Right lobe of liver (tissue), 6 donors: ENCODE data around the gene STH. TPM values are rescaled to one million over a fixed set of nuclear protein-coding genes. Genes with fewer than 3 reads are reported as not detected.

ENCODE experiments used
- ATAC-seq, 4 donors: fragments of 200-7000 bp; cut with Tn5 transposase; one replicate each; pipeline ENCODE4 v1.9.1; 2020; ENCODE audit warnings: mild to moderate bottlenecking in 4 of 4, moderate library complexity in 4 of 4
- DNase-seq, 3 donors: peaks; one replicate each; pipeline ENCODE4 v3.0.0-alpha.2; 2020
- H3K27ac ChIP-seq, 3 donors: fragments of 200-600 bp; one replicate each; pipeline ENCODE4 v1.8.0; 2022
- H3K27me3 ChIP-seq, 2 donors: fragments of 200-600 bp; one replicate each; pipeline ENCODE4 v1.8.0; 2022
- H3K36me3 ChIP-seq, 4 donors: fragments of 200-600 bp; sonication (generic) in 1 of 4; one replicate each; pipeline versions ENCODE4 v1.5.1 to v1.8.0; 2017 to 2022; ENCODE audit warnings: control low read depth in 1 of 4
- H3K4me1 ChIP-seq, 4 donors: fragments of 200-600 bp; sonication (generic) in 1 of 4; one replicate each; pipeline versions ENCODE4 v1.5.1 to v1.8.0; 2017 to 2022; ENCODE audit warnings: control low read depth in 1 of 4
- H3K4me3 ChIP-seq, 3 donors: fragments of 200-600 bp; one replicate each; pipeline ENCODE4 v1.8.0; 2022
- H3K9me3 ChIP-seq, 4 donors: fragments of 200-600 bp; sonication (generic) in 1 of 4; one replicate each; pipeline versions ENCODE4 v1.5.1 to v1.8.0; 2017 to 2022; ENCODE audit warnings: control low read depth in 1 of 4
- CTCF ChIP-seq, 4 donors: fragments of 200-600 bp in 3 of 4; fragments of 450-650 bp in 1 of 4; IDR thresholded peaks; one replicate each; pipeline versions ENCODE4 v1.5.1 to v1.8.0; 2016 to 2022; ENCODE audit warnings: antibody characterized with exemption in 4 of 4, mild to moderate bottlenecking in 2 of 4
- POLR2A ChIP-seq: fragments of 450-650 bp; IDR thresholded peaks from one replicate; pipeline ENCODE4 v1.6.1; 2017; ENCODE audit warnings: antibody characterized with exemption, mild to moderate bottlenecking
- WGBS: methylation state at CpG from one replicate; pipeline ENCODE4 v1.1.6; 2018; ENCODE audit warnings: low coverage, low lambda C conversion rate; ENCODE audit not compliant: insufficient coverage; ENCODE audit errors: missing lambda C conversion rate; 5-methylcytosine and 5-hydroxymethylcytosine counted together
- intact Hi-C, 2 donors: fragments of 100-400 bp; cut with DNase I; formaldehyde crosslinking; loops; one replicate each; pipeline versions ENCODE4 v1.11.2 to v1.14.1; 2022
- total RNA-seq, 6 experiments: library from RNA; depleted of rRNA in 2 of 6; stranded (reverse); fragments of >200 nt in 2 of 6; fragmentation: NEBNext Ultra II Directional in 3 of 6; extraction: Animal tissue kit (Norgen Biotek cat#: 25700) in 3 of 6; gene quantifications; one replicate each; pipeline versions ENCODE4 v1.1.0 to v1.2.4, GENCODE V29; 2016 to 2023
- donor health status: DM: no; HTN: yes; CAD: no.
- donor health status: DM: no; HTN: no; CAD: no.
- donor health status: DM: no; HTN: no; CAD: no.
- donor health status: DM: no; HTN: yes; CAD: no.
- donor health status: DM: no; HTN: yes; CAD: no.

STH gene
- total RNA-seq, 6 experiments from 2014 or later: not detected

- Histone ChIP-seq H3K27ac (no peak overlapping the region), H3K4me3 (no peak overlapping the region), H3K4me1 (peaks cover 0 to 14% (median 3%) of the 10 kb centered on the region in 4 donors), H3K9me3 (no peaks in the 10 kb centered on the region), H3K27me3 (no peaks in the 10 kb centered on the region), H3K36me3 (no peaks in the 10 kb centered on the region)
- intact Hi-C loops: loop anchor here in 1 of 2 donors (10.0 kb wide), 1 partner anchor 215 kb away; no protein-coding TSS in a partner anchor
- TF ChIP-seq POLR2A: no peak
- TF ChIP-seq CTCF (IDR thresholded peaks at IDR 0.05): no peak
- DNase-seq (no peak), ATAC-seq (no peak)
- WGBS: 80% methylated on average over 9 of the region's 9 CpGs
Observed at GRCh38 chr17:45999900-46000290, 845 bp downstream of the STH start.

GRCh38 chr17:46000292-46000691 lies 1.2 kb downstream of the STH start:
- Histone ChIP-seq H3K4me3 (no peak overlapping the region), H3K4me1 (peaks cover 0 to 14% (median 3%) of the 10 kb centered on the region in 4 donors), H3K9me3 (no peaks in the 10 kb centered on the region), H3K27ac (no peak overlapping the region), H3K36me3 (no peaks in the 10 kb centered on the region), H3K27me3 (no peaks in the 10 kb centered on the region)
- WGBS: 70% methylated on average over 4 of the region's 7 CpGs
- TF ChIP-seq CTCF (IDR thresholded peaks at IDR 0.05): no peak
- no peak for TF ChIP-seq POLR2A
- intact Hi-C loops: loop anchor here in 1 of 2 donors (10.0 kb wide), 1 partner anchor 215 kb away; no protein-coding TSS in a partner anchor
- DNase-seq: no peak
- ATAC-seq: no peak

GRCh38 chr17:46000757-46001156 lies 1.7 kb downstream of the STH start:
- H3K9me3 ChIP-seq: no peaks in the 10 kb centered on the region
- H3K27me3 ChIP-seq: no peaks in the 10 kb centered on the region
- no peak for TF ChIP-seq CTCF (IDR thresholded peaks at IDR 0.05)
- TF ChIP-seq POLR2A: no peak
- no peaks in the 10 kb centered on the region for H3K36me3 ChIP-seq
- DNase-seq (no peak), ATAC-seq (no peak)
- 56% methylated on average over 2 of the region's 2 CpGs for WGBS
- no peak overlapping the region for H3K27ac ChIP-seq
- no peak overlapping the region for H3K4me3 ChIP-seq
- intact Hi-C loops: loop anchor here in 1 of 2 donors (10.0 kb wide), 1 partner anchor 214 kb away; no protein-coding TSS in a partner anchor
- peaks cover 0 to 14% (median 3%) of the 10 kb centered on the region in 4 donors for H3K4me1 ChIP-seq

GRCh38 chr17:46001390-46002310 lies 2.6 kb downstream of the STH start:
- ATAC-seq (no peak), DNase-seq (no peak)
- H3K27me3 ChIP-seq: no peaks in the 10 kb centered on the region
- H3K4me3 ChIP-seq: no peak overlapping the region
- H3K4me1 ChIP-seq: peaks cover 0 to 14% (median 3%) of the 10 kb centered on the region in 4 donors
- no peak for TF ChIP-seq CTCF (IDR thresholded peaks at IDR 0.05)
- TF ChIP-seq POLR2A: no peak
- no peaks in the 10 kb centered on the region for H3K36me3 ChIP-seq
- 57% methylated on average over 6 of the region's 13 CpGs for WGBS
- no peaks in the 10 kb centered on the region for H3K9me3 ChIP-seq
- intact Hi-C loops: loop anchor here in 1 of 2 donors (10.0 kb wide), 1 partner anchor 213 kb away; no protein-coding TSS in a partner anchor
- no peak overlapping the region for H3K27ac ChIP-seq
